Heart left ventricle (tissue), 16 donors: ENCODE results near the gene ABCB1. TPM values are rescaled to one million over a fixed set of nuclear protein-coding genes. Genes with fewer than 3 reads are reported as not detected.

Experiments
- ATAC-seq, 4 donors: fragments of 200-7000 bp; cut with Tn5 transposase; one replicate each; pipeline ENCODE4 v1.9.1; 2020 to 2022; ENCODE audit warnings: moderate library complexity in 4 of 4, mild to moderate bottlenecking in 3 of 4, moderate number of reproducible peaks in 1 of 4
- DNase-seq, 5 donors: peaks; one replicate each; pipeline ENCODE4 v3.0.0-alpha.2; 2020
- H3K27ac ChIP-seq, 12 donors: fragments of 200-600 bp; sonication (generic) in 4 of 12; one replicate each; pipeline versions ENCODE4 v1.5.0 to v1.8.0; 2016 to 2022; ENCODE audit warnings: mild to moderate bottlenecking in 2 of 12
- H3K27me3 ChIP-seq, 9 donors: fragments of 200-600 bp; sonication (generic) in 2 of 9; one replicate each; pipeline versions ENCODE4 v1.5.1 to v1.8.0; 2016 to 2022; ENCODE audit warnings: mild to moderate bottlenecking in 3 of 9
- H3K36me3 ChIP-seq, 9 donors: fragments of 200-600 bp; sonication (generic) in 2 of 9; one replicate each; pipeline versions ENCODE4 v1.5.0 to v1.8.0; 2018 to 2022; ENCODE audit warnings: mild to moderate bottlenecking in 2 of 9
- H3K4me1 ChIP-seq, 12 donors: fragments of 200-600 bp; sonication (generic) in 4 of 12; one replicate each; pipeline versions ENCODE4 v1.5.0 to v1.8.0; 2016 to 2022; ENCODE audit warnings: mild to moderate bottlenecking in 3 of 12
- H3K4me3 ChIP-seq, 12 donors: fragments of 200-600 bp; sonication (generic) in 4 of 12; one replicate each; pipeline versions ENCODE4 v1.5.0 to v1.8.0; 2017 to 2022; ENCODE audit warnings: mild to moderate bottlenecking in 9 of 12, moderate library complexity in 4 of 12
- H3K9me3 ChIP-seq, 12 donors: fragments of 200-600 bp; sonication (generic) in 4 of 12; one replicate each; pipeline versions ENCODE4 v1.5.0 to v1.8.0; 2016 to 2022; ENCODE audit warnings: mild to moderate bottlenecking in 1 of 12
- POLR2A ChIP-seq, 2 donors: fragments of 450-650 bp; IDR thresholded peaks; one replicate each; pipeline ENCODE4 v1.6.1; 2017; ENCODE audit warnings: antibody characterized with exemption in 2 of 2, mild to moderate bottlenecking in 2 of 2, moderate library complexity in 2 of 2
- WGBS, 4 donors: extraction: QIAGEN DNeasy Blood & Tissue Kit in 2 of 4; methylation state at CpG; one replicate each; pipeline versions ENCODE4 v1.1.5 to v1.1.7; 2013 to 2018; 5-methylcytosine and 5-hydroxymethylcytosine counted together
- intact Hi-C, 10 donors: fragments of 100-400 bp; cut with DNase I; formaldehyde crosslinking; loops; one replicate each; pipeline versions ENCODE4 v1.11.1 to v1.14.2; 2022
- polyA plus RNA-seq, 2 donors: library from polyadenylated mRNA; stranded (reverse); fragments of 200-250 nt; gene quantifications; one replicate each; pipeline ENCODE4 v1.2.3, GENCODE V29; 2013
- total RNA-seq, 9 donors: library from RNA; depleted of rRNA in 2 of 9; stranded (reverse); fragments of >200 nt in 2 of 9; fragmentation: NEBNext Ultra II Directional in 3 of 9; extraction: Animal tissue kit (Norgen Biotek cat#: 25700) in 3 of 9; gene quantifications; one replicate each; pipeline versions ENCODE4 v1.1.0 to v1.2.4, GENCODE V29; 2016 to 2023
- TF ChIP-seq, protein P1 (sequence below), 12 donors: fragments of 200-600 bp; sonication (generic) in 4 of 12; IDR thresholded peaks; one replicate each; pipeline versions ENCODE4 v1.5.0 to v1.8.0; 2018 to 2022; ENCODE audit warnings: antibody characterized with exemption in 12 of 12, mild to moderate bottlenecking in 5 of 12
- donor health status: ischemic (EF 13 %, LVEDD 7.1; RV severe dilation, severe dysfunction).
- donor health status: healthy with polysubstance abuse.
- donor health status: DM: no; HTN: yes; CAD: no.
- donor health status: DM: no; HTN: no; CAD: no.
- donor health status: ischemic (EF 25% LVEDD 6.9; RV normal size, moderate dysfunction).
- donor health status: ischemic (EF 25% LVEDD 5.7; RV mildly dilated, moderate dysfunction).
- donor health status: healthy.
- donor health status: DM: yes; HTN: yes; CAD: no.
- donor health status: ischemic (EF 35%, LVEDD 5.7; RV mildly dilated, moderate dysfunction).
- donor health status: nonischemic (EF 11% LVEDD 7.7; RV severe dilation, severe dysfunction).
- donor health status: DM: yes; HTN: yes; CAD: no.
- donor health status: PGD.
- donor health status: ischemic (EF 29% LVEDD 5.4; RV normal size, mild dysfunction).
- donor health status: nonischemic (EF 23%, LVEDD 6.1; RV moderate dilation, normal function).

ABCB1 gene
- total and polyA plus RNA-seq, 11 donors, result 0.82 to 9.2 (median 6.1) TPM

DNA sequence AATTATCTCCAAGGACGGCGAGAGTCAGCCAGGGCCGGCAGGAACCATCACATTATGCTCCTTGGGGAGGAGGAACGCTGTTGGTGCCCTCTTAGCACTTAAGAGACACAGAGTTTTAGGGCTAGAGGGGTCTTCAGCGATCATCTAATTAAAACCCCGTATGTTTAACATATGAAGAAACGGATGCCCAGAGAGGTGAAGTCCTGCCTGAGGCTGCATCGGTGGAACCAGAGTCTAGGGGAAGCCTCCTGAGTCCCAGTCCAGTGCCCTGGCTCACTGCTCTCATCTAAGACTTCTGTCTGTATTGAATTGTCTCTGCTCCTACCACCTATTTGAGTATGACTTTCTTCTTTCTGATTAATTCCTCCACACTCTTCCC is 124.5 kb downstream of the ABCB1 start:
- Histone ChIP-seq H3K36me3 (no peaks in the 10 kb centered on the region), H3K27me3 (peaks cover 0 to 20% (median 0%) of the 10 kb centered on the region in 9 donors), H3K27ac (peak overlapping the region in 2 of 12 donors; percentile 84 to 88), H3K4me1 (peaks cover 0 to 31% (median 5%) of the 10 kb centered on the region in 12 donors), H3K9me3 (no peaks in the 10 kb centered on the region), H3K4me3 (peak overlapping the region in 11 of 12 donors; percentile 42 to 78 (median 64))
- intact Hi-C loops, result no loop called here
- WGBS, 4 donors, result 39 to 58% (median 55%) methylated on average over 8 of the region's 8 CpGs
- TF ChIP-seq POLR2A (IDR thresholded peaks at IDR 0.05), result no peak
- TF ChIP-seq, protein P1, sequence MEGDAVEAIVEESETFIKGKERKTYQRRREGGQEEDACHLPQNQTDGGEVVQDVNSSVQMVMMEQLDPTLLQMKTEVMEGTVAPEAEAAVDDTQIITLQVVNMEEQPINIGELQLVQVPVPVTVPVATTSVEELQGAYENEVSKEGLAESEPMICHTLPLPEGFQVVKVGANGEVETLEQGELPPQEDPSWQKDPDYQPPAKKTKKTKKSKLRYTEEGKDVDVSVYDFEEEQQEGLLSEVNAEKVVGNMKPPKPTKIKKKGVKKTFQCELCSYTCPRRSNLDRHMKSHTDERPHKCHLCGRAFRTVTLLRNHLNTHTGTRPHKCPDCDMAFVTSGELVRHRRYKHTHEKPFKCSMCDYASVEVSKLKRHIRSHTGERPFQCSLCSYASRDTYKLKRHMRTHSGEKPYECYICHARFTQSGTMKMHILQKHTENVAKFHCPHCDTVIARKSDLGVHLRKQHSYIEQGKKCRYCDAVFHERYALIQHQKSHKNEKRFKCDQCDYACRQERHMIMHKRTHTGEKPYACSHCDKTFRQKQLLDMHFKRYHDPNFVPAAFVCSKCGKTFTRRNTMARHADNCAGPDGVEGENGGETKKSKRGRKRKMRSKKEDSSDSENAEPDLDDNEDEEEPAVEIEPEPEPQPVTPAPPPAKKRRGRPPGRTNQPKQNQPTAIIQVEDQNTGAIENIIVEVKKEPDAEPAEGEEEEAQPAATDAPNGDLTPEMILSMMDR (IDR thresholded peaks at IDR 0.05), result no peak
- ATAC-seq (no peak), DNase-seq (no peak)

DNA sequence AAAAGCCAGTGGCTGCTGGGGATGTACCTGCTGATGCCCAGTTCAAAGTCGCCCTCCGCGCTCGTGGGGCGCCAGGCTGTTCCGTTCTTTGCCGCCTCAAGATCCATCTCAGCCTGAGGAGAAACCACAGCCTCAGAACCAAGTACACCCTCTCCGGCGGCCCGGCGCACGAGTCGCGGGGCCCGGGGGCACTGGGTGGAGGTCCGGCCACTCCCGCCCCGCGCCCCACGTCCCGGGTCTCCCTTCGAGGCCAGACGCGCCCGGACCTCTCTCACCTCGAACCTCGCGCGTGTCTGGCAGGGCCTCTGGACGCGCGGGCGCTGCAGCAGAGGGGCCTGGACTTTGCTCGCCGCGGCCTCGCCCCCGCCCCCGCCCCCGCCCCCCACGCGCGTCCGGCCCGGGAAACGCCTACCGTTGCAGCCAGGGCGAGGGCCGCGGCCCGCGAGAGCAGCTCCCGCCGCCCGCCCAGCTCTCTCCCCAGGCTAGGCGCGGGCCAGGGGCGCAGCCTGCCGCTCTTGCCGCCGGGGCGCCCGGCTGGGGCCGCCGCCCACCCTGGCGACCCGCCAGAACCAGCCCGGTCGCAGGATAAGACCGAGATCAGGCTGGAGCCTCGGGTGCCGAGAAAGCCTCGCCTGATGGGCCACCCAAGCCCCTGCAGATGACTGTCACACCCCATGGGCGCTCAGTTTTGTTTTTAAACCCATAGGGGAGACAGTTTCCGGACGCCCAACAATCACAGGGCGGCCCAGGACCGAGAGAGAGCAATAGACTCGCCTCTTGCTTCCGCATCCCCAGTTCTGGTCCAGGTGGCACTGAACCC is 125.1 kb downstream of the ABCB1 start, which contains the start of gene ABCB4:
TSS of gene ABCB4 (minus strand) at position 322 of the 820 bp plus-strand sequence. CDS start at position 107, 215 bp downstream.
- DNase-seq (peak; percentile 20 to 65 (median 29)), ATAC-seq (peak; percentile 7 to 73 (median 40))
- peaks cover 0 to 20% (median 0%) of the 10 kb centered on the region in 9 donors for H3K27me3 ChIP-seq
- no peaks in the 10 kb centered on the region for H3K36me3 ChIP-seq
- intact Hi-C loops, result loop anchor here in 1 of 10 donors (2.0 kb wide), 1 partner anchor 31 kb away; no protein-coding TSS in a partner anchor
- 2 to 36% (median 10%) methylated on average over 6 to 80 of the region's 80 CpGs for WGBS, 4 donors
- peaks cover 0 to 4% (median 0%) of the 10 kb centered on the region in 12 donors for H3K9me3 ChIP-seq
- peak within 1 kb of the TSS; percentile 67 to 94 (median 77) for H3K27ac ChIP-seq
- TF ChIP-seq POLR2A (IDR thresholded peaks at IDR 0.05), result no peak
- TF ChIP-seq, protein P1 (IDR thresholded peaks at IDR 0.05), result no peak
- peak within 1 kb of the TSS; percentile 42 to 78 (median 64) for H3K4me3 ChIP-seq
- H3K4me1 ChIP-seq, result peaks cover 0 to 31% (median 5%) of the 10 kb centered on the region in 12 donors

DNA sequence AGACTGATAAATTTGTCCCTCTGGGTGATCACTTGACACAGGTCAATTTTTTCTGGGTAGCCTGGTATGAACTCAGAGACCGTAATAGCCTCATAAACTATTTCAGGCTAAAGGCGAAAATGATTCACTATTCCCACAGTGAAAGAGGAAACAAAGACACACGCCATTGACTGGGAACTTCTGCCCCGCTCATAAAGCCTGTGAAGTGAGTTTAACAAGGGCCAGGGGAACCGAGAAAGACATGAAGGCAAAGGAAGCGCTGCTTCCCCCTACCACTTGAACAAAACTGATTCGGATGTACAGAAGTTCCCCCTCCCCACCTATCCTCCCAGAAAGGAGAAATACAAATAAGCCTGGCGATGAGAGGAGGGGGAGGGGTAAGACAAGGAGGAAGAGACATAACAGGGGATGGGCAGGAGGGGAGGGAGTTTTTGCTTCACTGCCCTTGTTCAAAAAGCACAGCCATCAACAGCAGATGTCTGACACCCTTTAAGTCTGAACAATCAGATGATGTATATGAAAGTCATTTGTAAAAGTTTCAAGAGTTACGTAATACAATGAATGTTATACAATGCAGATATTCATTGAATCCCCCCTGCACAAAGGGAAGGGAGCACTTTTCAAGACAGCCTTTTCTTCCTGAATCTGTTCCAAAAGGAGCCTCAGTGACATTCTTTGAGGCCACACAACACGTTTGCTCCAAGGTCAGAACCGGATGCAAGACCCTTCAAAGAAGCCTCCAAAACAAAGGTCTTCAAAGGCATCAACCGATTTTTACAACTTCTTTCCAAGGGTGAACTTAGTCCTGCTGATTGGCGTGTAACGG is 125.9 kb downstream of the ABCB1 start:
- Histone ChIP-seq H3K4me3 (peak overlapping the region; percentile 42 to 78 (median 64)), H3K27me3 (peaks cover 0 to 20% (median 0%) of the 10 kb centered on the region in 9 donors), H3K36me3 (no peaks in the 10 kb centered on the region), H3K9me3 (peaks cover 0 to 5% (median 0%) of the 10 kb centered on the region in 12 donors), H3K4me1 (peaks cover 0 to 31% (median 5%) of the 10 kb centered on the region in 12 donors), H3K27ac (peak overlapping the region; percentile 67 to 94 (median 77))
- 6 to 9% (median 8%) methylated on average over 12 to 14 of the region's 14 CpGs for WGBS, 4 donors
- TF ChIP-seq, protein P1 (IDR thresholded peaks at IDR 0.05), result no peak
- ATAC-seq, result peak; percentile 69 to 88 (median 81)
- intact Hi-C loops, result loop anchor here in 1 of 10 donors (2.0 kb wide), 1 partner anchor 32 kb away; no protein-coding TSS in a partner anchor
- peak in 3 of 5 donors; percentile 20 to 28 (median 22) for DNase-seq
